ELR (cell line): ENCODE data around the gene KLF13.

ENCODE experiments used
- DNase-seq: peaks from one replicate; pipeline ENCODE4 v3.0.0-alpha.2; 2015; ENCODE audit warnings: low read depth

KLF13 gene

GRCh38 chr15:31332681-31333071 lies 6.0 kb downstream of the KLF13 start:
- DNase-seq, result no peak

- DNase-seq, result no peak
These were observed 6.5 kb downstream of the KLF13 start for GRCh38 chr15:31333119-31333518.

GRCh38 chr15:31333820-31334219 lies 7.2 kb downstream of the KLF13 start:
- DNase-seq, result no peak

GRCh38 chr15:31335989-31336592 lies 9.5 kb downstream of the KLF13 start:
- no peak for DNase-seq

- DNase-seq, result no peak
These were observed 10.1 kb downstream of the KLF13 start for GRCh38 chr15:31336593-31337295.

GRCh38 chr15:31337352-31338031 lies 10.9 kb downstream of the KLF13 start:
- no peak for DNase-seq

GRCh38 chr15:31338318-31338878 lies 11.8 kb downstream of the KLF13 start:
- DNase-seq, result no peak

- peak; percentile 30 for DNase-seq
These were observed 12.4 kb downstream of the KLF13 start for GRCh38 chr15:31338879-31339557.

- DNase-seq, result no peak
These were observed 12.9 kb downstream of the KLF13 start for GRCh38 chr15:31339558-31339895.

- no peak for DNase-seq
These were observed 13.4 kb downstream of the KLF13 start for GRCh38 chr15:31340047-31340446.

GRCh38 chr15:31340592-31340991 lies 14.0 kb downstream of the KLF13 start:
- DNase-seq, result no peak

- DNase-seq, result no peak
These were observed 14.4 kb downstream of the KLF13 start for GRCh38 chr15:31341071-31341470.

GRCh38 chr15:31341496-31342195 lies 15.0 kb downstream of the KLF13 start:
- no peak for DNase-seq

- no peak for DNase-seq
These were observed 15.7 kb downstream of the KLF13 start for GRCh38 chr15:31342381-31342780.

- no peak for DNase-seq
These were observed 16.4 kb downstream of the KLF13 start for GRCh38 chr15:31342781-31343626.

- DNase-seq, result no peak
These were observed 17.2 kb downstream of the KLF13 start for GRCh38 chr15:31343831-31344230.

GRCh38 chr15:31344266-31344665 lies 17.6 kb downstream of the KLF13 start:
- no peak for DNase-seq

- DNase-seq, result no peak
These were observed 18.4 kb downstream of the KLF13 start for GRCh38 chr15:31344823-31345605.

- no peak for DNase-seq
These were observed 19.2 kb downstream of the KLF13 start for GRCh38 chr15:31345606-31346366.
